Thyroid gland (tissue), 4 donors: ENCODE measurements around the gene BCL2. TPM values are rescaled to one million over a fixed set of nuclear protein-coding genes. Genes with fewer than 3 reads are reported as not detected.

ENCODE experiments used
- DNase-seq, 2 donors: peaks; one replicate each; pipeline ENCODE4 v3.0.0-alpha.2; 2019
- H3K27ac ChIP-seq, 3 donors: fragments of 200-600 bp; sonication (generic); 1 replicate in 2 of 3; 2 replicates in 1 of 3; pipeline ENCODE4 v1.5.1; 2016 to 2019; ENCODE audit warnings: mild to moderate bottlenecking in 1 of 3, moderate library complexity in 1 of 3
- H3K27me3 ChIP-seq: fragments of 200-600 bp; sonication (generic); one replicate; pipeline ENCODE4 v1.5.1; 2019
- H3K36me3 ChIP-seq, 2 donors: fragments of 200-600 bp; sonication (generic); one replicate each; pipeline ENCODE4 v1.5.1; 2016 to 2019
- H3K4me1 ChIP-seq, 2 donors: fragments of 200-600 bp; sonication (generic); one replicate each; pipeline ENCODE4 v1.5.1; 2017 to 2019
- H3K4me3 ChIP-seq, 3 donors: fragments of 200-600 bp; sonication (generic); replicated peaks in 1 of 3; 1 replicate in 2 of 3; 2 replicates in 1 of 3; pipeline ENCODE4 v1.5.1; 2016; ENCODE audit warnings: mild to moderate bottlenecking in 1 of 3
- H3K9me3 ChIP-seq: fragments of 200-600 bp; sonication (generic); one replicate; pipeline ENCODE4 v1.5.1; 2017
- CTCF ChIP-seq, 6 experiments: fragments of 200-600 bp in 3 of 6; fragments of 450-650 bp in 3 of 6; sonication (generic) in 3 of 6; IDR thresholded peaks; one replicate each; pipeline ENCODE4 v1.5.1; 2016 to 2019; ENCODE audit warnings: antibody characterized with exemption in 6 of 6, mild to moderate bottlenecking in 2 of 6, inconsistent platforms in 1 of 6, moderate library complexity in 1 of 6
- POLR2A ChIP-seq, 2 donors: fragments of 450-650 bp; IDR thresholded peaks; one replicate each; pipeline ENCODE4 v1.6.1; 2017; ENCODE audit warnings: antibody characterized with exemption in 2 of 2, mild to moderate bottlenecking in 2 of 2, moderate library complexity in 1 of 2
- WGBS, 2 donors: methylation state at CpG; one replicate each; pipeline ENCODE4 v1.1.5; 2017; 5-methylcytosine and 5-hydroxymethylcytosine counted together
- intact Hi-C: fragments of 100-400 bp; cut with DNase I; formaldehyde crosslinking; loops from one replicate; pipeline ENCODE4 v1.15.1; 2023
- total RNA-seq, 4 donors: library from RNA; depleted of rRNA; stranded (reverse); fragments of >200 nt; gene quantifications; one replicate each; pipeline ENCODE4 v1.2.3, GENCODE V29; 2016

The BCL2 gene
- total RNA-seq, 4 donors from 2014 or later = 108 to 163 (median 115) TPM

- Histone ChIP-seq H3K36me3 (no peaks in the 10 kb centered on the region), H3K27me3 (no peaks in the 10 kb centered on the region), H3K4me3 (no peak overlapping the region), H3K4me1 (peaks cover 59 to 72% of the 10 kb centered on the region in 2 donors), H3K9me3 (no peaks in the 10 kb centered on the region), H3K27ac (peak overlapping the region; percentile 73 to 81 (median 75))
- 53 to 54% methylated on average over 8 of the region's 8 CpGs for WGBS, 2 donors
- intact Hi-C loops = no loop called here
- no peak for TF ChIP-seq POLR2A (IDR thresholded peaks at IDR 0.05)
- TF ChIP-seq CTCF (IDR thresholded peaks at IDR 0.05) = no peak
- peak in 1 of 2 donors; percentile 21 for DNase-seq
Measured at GRCh38 chr18:63266888-63267790, 52.4 kb downstream of the BCL2 start.

- H3K9me3 ChIP-seq = no peaks in the 10 kb centered on the region
- WGBS, 2 donors = 32 to 44% methylated on average over 3 of the region's 3 CpGs
Measured at GRCh38 chr18:63265326-63265725, 54.2 kb downstream of the BCL2 start.

GRCh38 chr18:63264871-63265270 is 54.7 kb downstream of the BCL2 start:
- H3K4me1 ChIP-seq = peaks cover 80 to 84% of the 10 kb centered on the region in 2 donors
- no peaks in the 10 kb centered on the region for H3K27me3 ChIP-seq
- peak overlapping the region; percentile 73 to 83 (median 81) for H3K27ac ChIP-seq

More at GRCh38 chr18:63265326-63265725, 54.2 kb downstream of the BCL2 start:
- no peak overlapping the region for H3K4me3 ChIP-seq
- H3K4me1 ChIP-seq = peaks cover 76 to 79% of the 10 kb centered on the region in 2 donors
- no peaks in the 10 kb centered on the region for H3K27me3 ChIP-seq
- intact Hi-C loops = no loop called here
- TF ChIP-seq CTCF (IDR thresholded peaks at IDR 0.05) = no peak
- no peak for TF ChIP-seq POLR2A (IDR thresholded peaks at IDR 0.05)
- H3K36me3 ChIP-seq = no peaks in the 10 kb centered on the region
- no peak for DNase-seq
- peak overlapping the region; percentile 73 to 81 (median 75) for H3K27ac ChIP-seq

GRCh38 chr18:63263444-63263843 is 56.1 kb downstream of the BCL2 start:
- 55 to 61% methylated on average over 2 of the region's 2 CpGs for WGBS, 2 donors
- no peak for DNase-seq
- Histone ChIP-seq H3K4me1 (peaks cover 76 to 84% of the 10 kb centered on the region in 2 donors), H3K9me3 (no peaks in the 10 kb centered on the region), H3K27me3 (no peaks in the 10 kb centered on the region), H3K4me3 (no peak overlapping the region), H3K27ac (peak overlapping the region; percentile 73 to 83 (median 78)), H3K36me3 (no peaks in the 10 kb centered on the region)
- intact Hi-C loops = no loop called here
- TF ChIP-seq CTCF (IDR thresholded peaks at IDR 0.05) (no peak), POLR2A (IDR thresholded peaks at IDR 0.05) (no peak)

More at GRCh38 chr18:63264871-63265270, 54.7 kb downstream of the BCL2 start:
- intact Hi-C loops = no loop called here
- TF ChIP-seq POLR2A (IDR thresholded peaks at IDR 0.05) (peak in 1 of 2 donors; percentile 28), CTCF (IDR thresholded peaks at IDR 0.05) (peak in 1 of 6 experiments; percentile 31)
- DNase-seq = peak; percentile 98 to 99
- no peaks in the 10 kb centered on the region for H3K9me3 ChIP-seq
- no peaks in the 10 kb centered on the region for H3K36me3 ChIP-seq
- no peak overlapping the region for H3K4me3 ChIP-seq
- WGBS, 2 donors = 31 to 58% methylated on average over 7 to 9 of the region's 9 CpGs
